IPS DF 6.9 (cell line): ENCODE data around the gene BCOR.
A peak's percentile ranks its signal among the peaks of the same experiment; 100 is the strongest.

ENCODE experiments used
- DNase-seq: peaks from one replicate; pipeline ENCODE4 v3.0.0-alpha.2; 2013; ENCODE audit warnings: low read depth, low spot score
- H3K27ac ChIP-seq: one replicate; pipeline ENCODE4 v1.5.1; 2013; ENCODE audit warnings: low read length, control low read depth
- H3K27me3 ChIP-seq: 2 replicates; pipeline ENCODE4 v1.6.1; 2013; ENCODE audit warnings: mild to moderate bottlenecking, low read length; ENCODE audit not compliant: control insufficient read depth, insufficient read depth
- H3K36me3 ChIP-seq: 2 replicates; pipeline ENCODE4 v1.6.1; 2013; ENCODE audit warnings: low read length; ENCODE audit not compliant: control insufficient read depth, insufficient read depth
- H3K4me1 ChIP-seq: 2 replicates; pipeline ENCODE4 v1.6.1; 2013; ENCODE audit warnings: low read length; ENCODE audit not compliant: control insufficient read depth, insufficient read depth
- H3K4me3 ChIP-seq: 2 replicates; pipeline ENCODE4 v1.5.1; 2013; ENCODE audit warnings: mild to moderate bottlenecking, low read length
- H3K9me3 ChIP-seq: 2 replicates; pipeline ENCODE4 v1.6.1; 2013; ENCODE audit warnings: low read length, inconsistent platforms; ENCODE audit not compliant: control insufficient read depth, insufficient read depth
- WGBS: extraction: QIAGEN DNeasy Blood & Tissue Kit; methylation state at CpG from one replicate; pipeline ENCODE4 v1.1.7; 2013; ENCODE audit warnings: mixed read lengths, missing lambda C conversion rate; ENCODE audit not compliant: insufficient read length, insufficient coverage; 5-methylcytosine and 5-hydroxymethylcytosine counted together

The BCOR gene

GRCh38 chrX:40104630-40104984, 6.8 kb upstream of the BCOR start:
- Histone ChIP-seq H3K36me3 (no peaks in the 10 kb centered on the region), H3K27me3 (peaks cover 17% of the 10 kb centered on the region), H3K27ac (no peak overlapping the region), H3K4me1 (peaks cover 6% of the 10 kb centered on the region), H3K4me3 (peak overlapping the region; percentile 26; the same call in 1 of the 2 replicates), H3K9me3 (no peaks in the 10 kb centered on the region)
- no peak for DNase-seq
- WGBS, result no CpG with 5 or more reads among the region's 39 CpGs

- no peak for DNase-seq
- Histone ChIP-seq H3K27ac (no peak overlapping the region), H3K4me3 (no peak overlapping the region), H3K9me3 (no peaks in the 10 kb centered on the region), H3K27me3 (peaks cover 17% of the 10 kb centered on the region), H3K4me1 (peaks cover 6% of the 10 kb centered on the region), H3K36me3 (no peaks in the 10 kb centered on the region)
- WGBS, result no CpG with 5 or more reads among the region's 22 CpGs
Observed at GRCh38 chrX:40103565-40104323, 6.0 kb upstream of the BCOR start.

- no CpG with 5 or more reads among the region's 65 CpGs for WGBS
- no peak overlapping the region for H3K27ac ChIP-seq
- no peaks in the 10 kb centered on the region for H3K9me3 ChIP-seq
- peaks cover 17% of the 10 kb centered on the region for H3K27me3 ChIP-seq
- peak overlapping the region; percentile 21; the same call in 1 of the 2 replicates for H3K4me3 ChIP-seq
- DNase-seq, result no peak
- no peaks in the 10 kb centered on the region for H3K36me3 ChIP-seq
- peaks cover 6% of the 10 kb centered on the region for H3K4me1 ChIP-seq
Observed at GRCh38 chrX:40102393-40103381, 4.9 kb upstream of the BCOR start.

GRCh38 chrX:40101430-40101802, 3.7 kb upstream of the BCOR start:
- H3K4me1 ChIP-seq, result peaks cover 4% of the 10 kb centered on the region
- no peak for DNase-seq
- H3K27me3 ChIP-seq, result peaks cover 17% of the 10 kb centered on the region
- H3K4me3 ChIP-seq, result no peak overlapping the region
- no peaks in the 10 kb centered on the region for H3K9me3 ChIP-seq
- no peak overlapping the region for H3K27ac ChIP-seq
- no CpG with 5 or more reads among the region's 9 CpGs for WGBS
- H3K36me3 ChIP-seq, result no peaks in the 10 kb centered on the region

- Histone ChIP-seq H3K27ac (no peak overlapping the region), H3K9me3 (no peaks in the 10 kb centered on the region), H3K4me1 (peaks cover 4% of the 10 kb centered on the region), H3K4me3 (no peak overlapping the region; the same call in 1 of the 2 replicates), H3K36me3 (no peaks in the 10 kb centered on the region), H3K27me3 (peaks cover 17% of the 10 kb centered on the region)
- WGBS, result no CpG with 5 or more reads among the region's 31 CpGs
- no peak for DNase-seq
Observed at GRCh38 chrX:40100537-40101429, 3.0 kb upstream of the BCOR start.

GRCh38 chrX:40100141-40100536, 2.4 kb upstream of the BCOR start:
- no peak for DNase-seq

GRCh38 chrX:40099055-40099958, 1.5 kb upstream of the BCOR start:
- WGBS, result no CpG with 5 or more reads among the region's 49 CpGs
- H3K4me3 ChIP-seq, result peak overlapping the region; percentile 41; the same call in 1 of the 2 replicates
- H3K27me3 ChIP-seq, result peaks cover 15% of the 10 kb centered on the region
- no peaks in the 10 kb centered on the region for H3K36me3 ChIP-seq
- no peaks in the 10 kb centered on the region for H3K9me3 ChIP-seq
- H3K4me1 ChIP-seq, result peaks cover 4% of the 10 kb centered on the region
- no peak overlapping the region for H3K27ac ChIP-seq
- no peak for DNase-seq

More at GRCh38 chrX:40100141-40100536, 2.4 kb upstream of the BCOR start:
- peaks cover 17% of the 10 kb centered on the region for H3K27me3 ChIP-seq
- no CpG with 5 or more reads among the region's 21 CpGs for WGBS
- no peak overlapping the region for H3K4me3 ChIP-seq
- no peaks in the 10 kb centered on the region for H3K36me3 ChIP-seq
- H3K9me3 ChIP-seq, result no peaks in the 10 kb centered on the region
- H3K4me1 ChIP-seq, result peaks cover 4% of the 10 kb centered on the region
- no peak overlapping the region for H3K27ac ChIP-seq

GRCh38 chrX:40098264-40099054, 701 bp upstream of the BCOR start:
- WGBS, result no CpG with 5 or more reads among the region's 75 CpGs
- no peak for DNase-seq
- Histone ChIP-seq H3K4me1 (peaks cover 4% of the 10 kb centered on the region), H3K27ac (no peak overlapping the region), H3K4me3 (peak overlapping the region; percentile 65; the same call in 1 of the 2 replicates), H3K9me3 (no peaks in the 10 kb centered on the region), H3K27me3 (peaks cover 7% of the 10 kb centered on the region), H3K36me3 (no peaks in the 10 kb centered on the region)

- WGBS, result no CpG with 5 or more reads among the region's 42 CpGs
- Histone ChIP-seq H3K27ac (no peak overlapping the region), H3K4me1 (peaks cover 4% of the 10 kb centered on the region), H3K36me3 (no peaks in the 10 kb centered on the region), H3K9me3 (no peaks in the 10 kb centered on the region), H3K4me3 (peak overlapping the region; percentile 65; the same call in 1 of the 2 replicates), H3K27me3 (no peaks in the 10 kb centered on the region; the same call in 1 of the 2 replicates)
- DNase-seq, result no peak
Observed at GRCh38 chrX:40097141-40097503, 636 bp downstream of the BCOR start.
